ENCODE measurements around the gene LPIN3. TPM values are rescaled to one million over a fixed set of nuclear protein-coding genes. Genes with fewer than 3 reads are reported as not detected.

The LPIN3 gene
- total RNA-seq, 2 experiments from 2014 or later = 0.65 to 0.68 TPM

- DNase-seq = no peak
- no peak overlapping the region for H3K27ac Mint-ChIP-seq
- peaks cover 21% of the 10 kb centered on the region for H3K4me1 Mint-ChIP-seq
- ChIA-PET CTCF (interaction anchor here (1.9 kb wide), 1 partner anchor 67 kb away, joined by 6 read pairs; the partner anchor contains the start of gene LPIN3), POLR2A (no interaction called here)
- H3K4me3 Mint-ChIP-seq = no peak overlapping the region
- peaks cover 7% of the 10 kb centered on the region for H3K36me3 Mint-ChIP-seq (ENCODE audit: low read depth)
- H3K27me3 Mint-ChIP-seq = no peaks in the 10 kb centered on the region
- no peaks in the 10 kb centered on the region for H3K9me3 Mint-ChIP-seq
Observed at GRCh38 chr20:41406896-41407444, 66.3 kb downstream of the LPIN3 start.

DNA sequence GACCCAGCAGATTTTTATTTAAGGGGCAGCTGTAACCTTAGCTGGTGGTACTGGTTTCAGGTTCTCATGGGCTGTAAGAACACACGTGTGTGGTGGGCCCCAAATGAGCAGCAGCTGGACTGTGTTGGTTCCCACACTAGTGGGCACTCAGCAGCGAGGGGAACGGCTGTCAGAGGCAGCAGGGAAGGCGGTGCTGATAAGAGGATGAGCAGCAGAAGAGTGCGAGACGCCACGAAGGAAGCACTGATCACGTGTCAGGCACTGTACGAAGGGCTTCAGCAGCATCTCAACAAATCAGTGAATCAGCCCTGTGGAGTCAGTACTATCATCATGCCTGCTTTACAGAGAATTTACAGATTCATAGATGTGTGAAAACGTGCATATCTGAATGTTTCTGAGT is 67.0 kb downstream of the LPIN3 start:
- ChIA-PET CTCF (interaction anchor here (1.9 kb wide), 1 partner anchor 68 kb away, joined by 6 read pairs; the partner anchor contains the start of gene LPIN3), POLR2A (no interaction called here)
- no peak overlapping the region for H3K4me3 Mint-ChIP-seq
- no peak for DNase-seq
- H3K4me1 Mint-ChIP-seq = peaks cover 21% of the 10 kb centered on the region
- no peaks in the 10 kb centered on the region for H3K9me3 Mint-ChIP-seq
- no peak overlapping the region for H3K27ac Mint-ChIP-seq
- H3K27me3 Mint-ChIP-seq = no peaks in the 10 kb centered on the region
- H3K36me3 Mint-ChIP-seq (ENCODE audit: low read depth) = peaks cover 7% of the 10 kb centered on the region

DNA sequence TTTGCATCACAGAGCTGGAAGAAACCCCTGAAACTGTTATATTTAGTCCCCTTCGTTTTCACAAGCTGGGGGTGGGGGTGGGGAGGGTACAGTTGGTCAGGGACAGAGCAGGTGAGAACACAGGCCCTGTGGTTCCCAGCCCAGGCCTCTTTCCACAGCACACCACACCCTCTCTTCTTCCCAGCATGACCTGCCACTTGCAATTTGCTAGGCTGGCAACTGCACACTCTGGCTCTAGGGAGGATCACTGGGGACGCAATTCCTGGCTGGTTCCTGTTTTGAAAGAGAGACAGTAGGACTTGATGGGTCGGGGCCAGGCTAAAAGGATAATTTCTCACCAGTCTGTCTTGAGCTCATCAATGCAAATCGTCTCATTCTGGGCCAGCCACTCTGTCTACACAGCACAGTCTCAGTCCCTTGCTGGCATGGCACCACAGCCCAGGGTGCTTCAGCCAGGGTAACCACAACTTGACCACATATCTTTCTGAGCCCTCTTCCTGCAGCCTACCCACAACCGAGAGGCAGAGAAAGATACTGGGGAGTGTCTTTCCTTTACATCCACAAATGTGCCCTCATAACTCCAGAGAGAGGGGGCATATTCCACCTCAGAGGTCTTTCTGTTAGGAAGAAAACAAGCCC is 67.7 kb downstream of the LPIN3 start:
- CTCF ChIA-PET = interaction anchor here (1.9 kb wide), 1 partner anchor 68 kb away, joined by 6 read pairs; the partner anchor contains the start of gene LPIN3
- Mint-ChIP-seq H3K36me3 (ENCODE audit: low read depth) (peaks cover 7% of the 10 kb centered on the region), H3K4me1 (peaks cover 21% of the 10 kb centered on the region), H3K27me3 (no peaks in the 10 kb centered on the region), H3K4me3 (no peak overlapping the region), H3K9me3 (no peaks in the 10 kb centered on the region), H3K27ac (peak overlapping the region; percentile 44)
- POLR2A ChIA-PET = no interaction called here
- DNase-seq = peak; percentile 53

GRCh38 chr20:41408986-41409385 is 68.4 kb downstream of the LPIN3 start:
- Mint-ChIP-seq H3K4me3 (no peak overlapping the region), H3K9me3 (no peaks in the 10 kb centered on the region), H3K27me3 (no peaks in the 10 kb centered on the region), H3K36me3 (ENCODE audit: low read depth) (peaks cover 14% of the 10 kb centered on the region), H3K4me1 (peaks cover 26% of the 10 kb centered on the region), H3K27ac (peak overlapping the region; percentile 24)
- ChIA-PET CTCF (interaction anchor here (0.6 to 1.9 kb wide), 3 partner anchors 7 to 69 kb away, joined by 3 to 6 read pairs (median 6); partner anchors contain the start of gene LPIN3), POLR2A (no interaction called here)
- no peak for DNase-seq

Other genes starting within 250 kb of the LPIN3 start
- 100 to 1,000 TPM; 267 to 286 TPM for gene PLCG1, start 203.3 kb upstream of the LPIN3 start, total RNA-seq
- 1 to 10 TPM; 5.9 to 8.7 TPM for gene ZHX3, start 23.1 kb upstream of the LPIN3 start, total RNA-seq
- gene EMILIN3, start 26.0 kb downstream of the LPIN3 start, total RNA-seq = not detected

Data from activated CD4-positive, alpha-beta memory T cell treated with anti-CD3 and anti-CD28 coated beads, Interleukin-2, amount 10 ng/mL, durations not matched to agents 7 days and 5 days (primary cell).